ENCODE results near the gene COBLL1.

The COBLL1 gene

GRCh38 chr2:164841719-164842623 lies at the start of gene COBLL1:
Gene COBLL1, minus strand, starts transcription at chr2:164841823. Its CDS starts 627 bp downstream, at chr2:164841196.
- peaks cover 20% of the 10 kb centered on the region for H3K27me3 ChIP-seq
- H3K9ac ChIP-seq: peak within 1 kb of the TSS; percentile 81
- no peak for TF ChIP-seq Cebpa-rat (IDR thresholded peaks at IDR 0.05)
- H3K36me3 ChIP-seq: no peaks in the 10 kb centered on the region
- H3K4me2 ChIP-seq: peak within 1 kb of the TSS; percentile 96
- H3K4me1 ChIP-seq: peaks cover 8% of the 10 kb centered on the region
- H3K9me3 ChIP-seq: no peaks in the 10 kb centered on the region
- H3K27ac ChIP-seq: peak within 1 kb of the TSS; percentile 56
- H3K4me3 ChIP-seq: peak within 1 kb of the TSS; percentile 87
- no peaks in the 10 kb centered on the region for H4K20me1 ChIP-seq

DNA sequence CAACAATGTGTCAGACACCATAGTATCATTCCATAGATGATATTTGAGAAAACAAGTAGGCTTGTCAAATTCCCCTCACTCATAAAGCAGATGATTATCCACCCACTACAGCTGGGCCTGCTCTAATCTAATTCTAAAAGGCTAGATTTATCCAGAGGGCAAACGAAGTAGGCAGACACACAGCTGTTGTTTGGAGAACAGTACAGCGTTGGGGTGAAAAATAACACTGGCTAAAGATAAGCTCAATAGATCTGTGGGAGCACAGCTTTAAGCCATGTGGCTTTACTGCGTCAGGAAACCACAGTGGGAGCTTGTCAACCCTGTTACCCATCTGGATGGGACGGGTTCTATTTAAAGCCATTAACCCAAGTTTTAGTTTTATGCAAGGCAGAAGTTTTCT lies 48.9 kb upstream of the COBLL1 start:
- H3K27me3 ChIP-seq: no peaks in the 10 kb centered on the region
- peak overlapping the region; percentile 58 for H3K4me2 ChIP-seq
- H3K27ac ChIP-seq: peak overlapping the region; percentile 47; the same call in 1 of the 2 replicates
- no peak for TF ChIP-seq Cebpa-rat (IDR thresholded peaks at IDR 0.05)
- H3K9me3 ChIP-seq: no peaks in the 10 kb centered on the region
- no peaks in the 10 kb centered on the region for H3K36me3 ChIP-seq
- peaks cover 37% of the 10 kb centered on the region for H3K4me1 ChIP-seq
- H3K4me3 ChIP-seq: no peak overlapping the region
- H3K9ac ChIP-seq: no peak overlapping the region
- H4K20me1 ChIP-seq: no peaks in the 10 kb centered on the region

GRCh38 chr2:164888592-164888991 lies 47.0 kb upstream of the COBLL1 start:
- Histone ChIP-seq H3K4me3 (no peak overlapping the region), H3K27me3 (no peaks in the 10 kb centered on the region), H3K36me3 (no peaks in the 10 kb centered on the region), H3K9me3 (no peaks in the 10 kb centered on the region), H3K9ac (no peak overlapping the region), H3K4me1 (peaks cover 37% of the 10 kb centered on the region), H4K20me1 (no peaks in the 10 kb centered on the region), H3K27ac (no peak overlapping the region), H3K4me2 (0 out of 2 replicates have a peak overlapping the region, but pooled peaks have one; percentile 58)
- TF ChIP-seq Cebpa-rat (IDR thresholded peaks at IDR 0.05): no peak

DNA sequence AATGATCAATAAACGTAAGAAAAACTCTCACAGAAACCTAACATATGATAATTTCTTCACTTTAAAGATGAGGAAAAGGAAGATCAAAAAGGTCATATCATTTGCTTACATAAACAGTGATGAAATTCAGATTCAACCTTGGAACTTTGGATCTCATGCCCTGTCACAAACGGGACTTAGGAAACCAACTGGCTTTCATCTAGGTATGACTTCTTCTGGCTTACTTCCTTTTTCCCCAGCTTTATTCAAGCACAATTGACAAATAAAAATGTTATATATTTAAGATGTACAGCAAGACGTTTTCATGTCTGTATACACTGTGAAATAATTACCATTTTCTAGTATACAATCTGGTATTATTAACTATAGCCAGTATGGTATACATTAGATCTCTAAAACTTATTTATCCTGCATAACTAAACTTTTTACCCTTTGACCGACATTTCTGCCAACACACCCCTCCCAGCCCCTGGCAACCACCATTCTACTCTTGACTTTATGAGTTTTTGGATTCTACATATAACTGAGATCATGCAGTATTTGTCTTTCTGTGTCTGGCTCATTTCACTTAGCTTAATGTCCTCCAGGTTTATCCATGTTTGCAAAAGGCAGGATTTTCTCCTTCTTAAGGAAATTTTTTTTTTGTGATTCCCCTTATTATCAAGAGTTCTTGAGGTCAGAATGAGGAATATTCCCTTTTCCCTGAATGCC lies 46.0 kb upstream of the COBLL1 start:
- H3K9ac ChIP-seq: no peak overlapping the region
- H3K9me3 ChIP-seq: no peaks in the 10 kb centered on the region
- H3K4me1 ChIP-seq: peaks cover 37% of the 10 kb centered on the region
- H3K4me2 ChIP-seq: no peak overlapping the region
- H3K4me3 ChIP-seq: no peak overlapping the region
- H3K36me3 ChIP-seq: no peaks in the 10 kb centered on the region
- no peak for TF ChIP-seq Cebpa-rat (IDR thresholded peaks at IDR 0.05)
- H3K27ac ChIP-seq: no peak overlapping the region
- H4K20me1 ChIP-seq: no peaks in the 10 kb centered on the region
- no peaks in the 10 kb centered on the region for H3K27me3 ChIP-seq

- Histone ChIP-seq H3K4me2 (no peak overlapping the region), H3K27ac (no peak overlapping the region), H3K4me1 (peaks cover 3% of the 10 kb centered on the region), H4K20me1 (no peaks in the 10 kb centered on the region), H3K36me3 (no peaks in the 10 kb centered on the region), H3K27me3 (no peaks in the 10 kb centered on the region), H3K9me3 (no peaks in the 10 kb centered on the region), H3K4me3 (no peak overlapping the region), H3K9ac (no peak overlapping the region)
- TF ChIP-seq Cebpa-rat (IDR thresholded peaks at IDR 0.05): no peak
Observed at GRCh38 chr2:164882276-164882675, 40.7 kb upstream of the COBLL1 start.

DNA sequence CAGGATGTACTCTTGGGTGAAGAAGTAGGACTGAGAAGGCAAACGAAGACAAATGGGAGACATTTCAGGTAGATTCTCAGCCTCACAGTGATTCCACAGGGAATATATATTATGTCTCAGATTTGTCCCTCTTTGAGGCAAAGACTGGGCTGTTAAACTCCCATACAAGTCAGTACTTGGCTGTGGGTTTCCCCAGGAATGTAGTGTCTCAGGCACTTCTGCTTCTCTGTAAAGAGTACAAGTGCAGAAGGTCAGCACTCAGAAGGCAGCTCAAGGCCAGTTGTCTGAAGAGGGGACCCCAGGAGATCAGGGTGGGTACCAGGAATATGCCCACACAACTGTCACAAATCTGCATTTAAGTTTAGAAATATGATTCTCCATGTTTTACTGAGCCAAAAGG lies 39.9 kb upstream of the COBLL1 start:
- Histone ChIP-seq H3K27ac (no peak overlapping the region), H3K36me3 (no peaks in the 10 kb centered on the region), H3K4me3 (no peak overlapping the region), H3K27me3 (no peaks in the 10 kb centered on the region), H3K4me2 (no peak overlapping the region), H4K20me1 (no peaks in the 10 kb centered on the region), H3K9me3 (no peaks in the 10 kb centered on the region), H3K9ac (no peak overlapping the region), H3K4me1 (peaks cover 8% of the 10 kb centered on the region)
- TF ChIP-seq Cebpa-rat (IDR thresholded peaks at IDR 0.05): no peak

- Histone ChIP-seq H3K9me3 (no peaks in the 10 kb centered on the region), H3K27ac (no peak overlapping the region), H3K4me2 (no peak overlapping the region), H3K36me3 (no peaks in the 10 kb centered on the region), H3K9ac (no peak overlapping the region), H3K27me3 (no peaks in the 10 kb centered on the region), H3K4me3 (no peak overlapping the region), H3K4me1 (peaks cover 8% of the 10 kb centered on the region), H4K20me1 (no peaks in the 10 kb centered on the region)
- no peak for TF ChIP-seq Cebpa-rat (IDR thresholded peaks at IDR 0.05)
Observed at GRCh38 chr2:164879901-164880535, 38.4 kb upstream of the COBLL1 start.

- Histone ChIP-seq H4K20me1 (no peaks in the 10 kb centered on the region), H3K27ac (no peak overlapping the region), H3K9ac (no peak overlapping the region), H3K36me3 (no peaks in the 10 kb centered on the region), H3K9me3 (no peaks in the 10 kb centered on the region), H3K4me2 (no peak overlapping the region), H3K4me1 (peaks cover 8% of the 10 kb centered on the region), H3K27me3 (no peaks in the 10 kb centered on the region), H3K4me3 (no peak overlapping the region)
- no peak for TF ChIP-seq Cebpa-rat (IDR thresholded peaks at IDR 0.05)
Observed at GRCh38 chr2:164877927-164878326, 36.3 kb upstream of the COBLL1 start.

- Histone ChIP-seq H3K4me1 (peaks cover 8% of the 10 kb centered on the region), H3K36me3 (no peaks in the 10 kb centered on the region), H3K4me3 (no peak overlapping the region), H4K20me1 (no peaks in the 10 kb centered on the region), H3K4me2 (peak overlapping the region; percentile 22; the same call in 1 of the 2 replicates), H3K9me3 (no peaks in the 10 kb centered on the region), H3K9ac (no peak overlapping the region), H3K27me3 (no peaks in the 10 kb centered on the region), H3K27ac (no peak overlapping the region)
- no peak for TF ChIP-seq Cebpa-rat (IDR thresholded peaks at IDR 0.05)
Observed at GRCh38 chr2:164877169-164877568, 35.5 kb upstream of the COBLL1 start.
